ENCODE results near the gene APH1B.
"Not testable (repeated sequence)": the region's sequence is repeated elsewhere in the genome, so short reads cannot be mapped to it uniquely, and the experiment has no call there.

APH1B gene

DNA sequence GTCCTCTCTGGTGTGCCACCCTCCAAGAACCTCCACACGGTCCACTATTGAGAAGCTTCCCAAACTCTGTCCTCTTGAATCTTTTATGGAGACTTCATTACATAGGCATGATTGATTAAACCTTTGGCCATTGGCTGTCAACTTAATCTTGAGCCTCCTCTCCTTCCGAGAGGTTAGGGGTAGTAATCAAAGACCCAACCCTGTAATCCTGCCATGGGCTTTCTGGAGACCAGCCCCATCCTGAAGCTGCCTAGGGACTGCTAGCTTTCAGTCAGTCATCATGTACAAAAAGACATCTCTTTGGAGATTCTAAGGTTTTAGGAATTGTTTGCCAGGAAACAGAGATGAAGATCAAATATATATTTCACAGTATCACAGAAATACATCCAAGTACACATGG lies 37.0 kb downstream of the APH1B start:
- no peak overlapping the region for H2AFZ ChIP-seq
- H3K4me3 ChIP-seq (ENCODE audit: low read depth, low read length), result no peak overlapping the region
- no peaks in the 10 kb centered on the region for H3K79me2 ChIP-seq
- no peak overlapping the region for H3K9ac ChIP-seq
- H3K27me3 ChIP-seq (ENCODE audit: control insufficient read depth, insufficient read depth, low read length), result no peaks in the 10 kb centered on the region
- no peaks in the 10 kb centered on the region for H3K9me3 ChIP-seq (ENCODE audit: control insufficient read depth, low read length)
- no peak overlapping the region for H3K27ac ChIP-seq
- H3K4me1 ChIP-seq, result no peaks in the 10 kb centered on the region
- no peak overlapping the region for H3K4me2 ChIP-seq (ENCODE audit: low read length)
- TF ChIP-seq, protein P1, sequence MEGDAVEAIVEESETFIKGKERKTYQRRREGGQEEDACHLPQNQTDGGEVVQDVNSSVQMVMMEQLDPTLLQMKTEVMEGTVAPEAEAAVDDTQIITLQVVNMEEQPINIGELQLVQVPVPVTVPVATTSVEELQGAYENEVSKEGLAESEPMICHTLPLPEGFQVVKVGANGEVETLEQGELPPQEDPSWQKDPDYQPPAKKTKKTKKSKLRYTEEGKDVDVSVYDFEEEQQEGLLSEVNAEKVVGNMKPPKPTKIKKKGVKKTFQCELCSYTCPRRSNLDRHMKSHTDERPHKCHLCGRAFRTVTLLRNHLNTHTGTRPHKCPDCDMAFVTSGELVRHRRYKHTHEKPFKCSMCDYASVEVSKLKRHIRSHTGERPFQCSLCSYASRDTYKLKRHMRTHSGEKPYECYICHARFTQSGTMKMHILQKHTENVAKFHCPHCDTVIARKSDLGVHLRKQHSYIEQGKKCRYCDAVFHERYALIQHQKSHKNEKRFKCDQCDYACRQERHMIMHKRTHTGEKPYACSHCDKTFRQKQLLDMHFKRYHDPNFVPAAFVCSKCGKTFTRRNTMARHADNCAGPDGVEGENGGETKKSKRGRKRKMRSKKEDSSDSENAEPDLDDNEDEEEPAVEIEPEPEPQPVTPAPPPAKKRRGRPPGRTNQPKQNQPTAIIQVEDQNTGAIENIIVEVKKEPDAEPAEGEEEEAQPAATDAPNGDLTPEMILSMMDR (IDR thresholded peaks at IDR 0.05), result no peak
- H3K36me3 ChIP-seq (ENCODE audit: control insufficient read depth, insufficient read depth, low read length), result no peaks in the 10 kb centered on the region

DNA sequence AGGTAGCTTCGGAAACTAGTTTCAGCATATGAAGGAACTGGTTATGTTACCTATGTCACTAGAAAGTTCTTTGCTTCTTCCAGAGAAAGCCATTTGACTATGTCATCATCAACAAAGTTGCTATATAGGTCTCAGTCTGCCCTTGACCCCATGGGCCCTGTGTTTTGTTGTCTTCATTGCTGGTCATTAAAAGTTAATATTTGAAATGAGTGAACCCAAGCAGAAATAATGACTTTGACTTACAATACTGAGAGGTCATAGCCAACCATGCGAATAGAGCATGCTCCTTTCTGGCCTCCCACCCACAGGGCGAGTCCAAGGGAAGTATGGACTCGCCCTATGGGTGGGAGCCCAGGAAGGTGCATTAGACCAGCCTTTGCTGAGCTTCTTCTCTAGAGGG lies 40.9 kb downstream of the APH1B start:
- Histone ChIP-seq H3K9ac (no peak overlapping the region), H3K9me3 (ENCODE audit: control insufficient read depth, low read length) (no peaks in the 10 kb centered on the region), H3K27me3 (ENCODE audit: control insufficient read depth, insufficient read depth, low read length) (no peaks in the 10 kb centered on the region), H2AFZ (no peak overlapping the region), H3K36me3 (ENCODE audit: control insufficient read depth, insufficient read depth, low read length) (no peaks in the 10 kb centered on the region), H3K27ac (no peak overlapping the region), H3K4me2 (ENCODE audit: low read length) (no peak overlapping the region), H3K79me2 (no peaks in the 10 kb centered on the region), H3K4me1 (no peaks in the 10 kb centered on the region), H3K4me3 (ENCODE audit: low read depth, low read length) (no peak overlapping the region)
- TF ChIP-seq, protein P1 (IDR thresholded peaks at IDR 0.05), result no peak

DNA sequence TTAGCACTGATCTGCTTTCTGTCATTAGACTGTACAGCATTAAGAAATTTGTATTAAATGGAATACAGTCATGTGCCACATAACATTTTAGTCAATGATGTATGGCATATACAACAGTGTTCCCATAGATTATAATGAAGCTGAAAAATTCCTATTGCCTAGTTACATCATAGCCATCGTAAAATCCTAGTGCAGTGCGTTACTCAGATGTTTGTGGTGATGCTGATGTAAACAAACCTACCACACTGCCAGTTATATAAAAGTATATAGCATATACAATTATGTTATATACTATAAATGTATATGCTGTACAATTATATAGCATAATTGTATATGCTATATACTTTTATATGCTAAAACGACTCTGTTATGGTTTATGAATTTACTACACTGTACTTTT lies 41.7 kb downstream of the APH1B start:
- TF ChIP-seq, protein P1 (IDR thresholded peaks at IDR 0.05), result no peak
- Histone ChIP-seq H2AFZ (no peak overlapping the region), H3K79me2 (no peaks in the 10 kb centered on the region), H3K9ac (no peak overlapping the region), H3K4me1 (no peaks in the 10 kb centered on the region), H3K4me2 (ENCODE audit: low read length) (no peak overlapping the region), H3K27ac (no peak overlapping the region), H3K27me3 (ENCODE audit: control insufficient read depth, insufficient read depth, low read length) (no peaks in the 10 kb centered on the region), H3K9me3 (ENCODE audit: control insufficient read depth, low read length) (no peaks in the 10 kb centered on the region), H3K36me3 (ENCODE audit: control insufficient read depth, insufficient read depth, low read length) (no peaks in the 10 kb centered on the region), H3K4me3 (ENCODE audit: low read depth, low read length) (no peak overlapping the region)

DNA sequence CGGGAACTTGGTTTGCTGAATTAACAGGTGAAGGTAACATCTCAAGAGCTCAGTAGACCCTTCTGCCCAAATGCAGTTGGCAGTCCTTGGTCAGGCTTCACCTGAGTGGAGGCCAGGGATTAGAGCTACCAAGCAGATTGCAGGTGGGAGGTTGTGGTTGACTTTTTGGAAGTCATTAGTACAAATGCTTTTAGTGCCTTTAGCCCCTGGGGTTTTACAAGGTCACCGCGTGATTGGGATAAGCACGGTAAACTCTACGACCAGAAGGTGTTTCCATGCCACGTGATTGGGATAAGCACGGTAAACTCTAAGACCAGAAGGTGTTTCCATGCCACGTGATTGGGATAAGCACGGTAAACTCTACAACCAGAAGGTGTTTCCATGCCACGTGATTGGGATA lies 43.0 kb downstream of the APH1B start:
- H3K27ac ChIP-seq; H3K4me2 ChIP-seq (ENCODE audit: low read length); H3K79me2 ChIP-seq; H3K27me3 ChIP-seq (ENCODE audit: control insufficient read depth, insufficient read depth, low read length); H3K36me3 ChIP-seq (ENCODE audit: control insufficient read depth, insufficient read depth, low read length); H3K9ac ChIP-seq; H3K9me3 ChIP-seq (ENCODE audit: control insufficient read depth, low read length); H2AFZ ChIP-seq; H3K4me3 ChIP-seq (ENCODE audit: low read depth, low read length); H3K4me1 ChIP-seq: not testable (repeated sequence)

DNA sequence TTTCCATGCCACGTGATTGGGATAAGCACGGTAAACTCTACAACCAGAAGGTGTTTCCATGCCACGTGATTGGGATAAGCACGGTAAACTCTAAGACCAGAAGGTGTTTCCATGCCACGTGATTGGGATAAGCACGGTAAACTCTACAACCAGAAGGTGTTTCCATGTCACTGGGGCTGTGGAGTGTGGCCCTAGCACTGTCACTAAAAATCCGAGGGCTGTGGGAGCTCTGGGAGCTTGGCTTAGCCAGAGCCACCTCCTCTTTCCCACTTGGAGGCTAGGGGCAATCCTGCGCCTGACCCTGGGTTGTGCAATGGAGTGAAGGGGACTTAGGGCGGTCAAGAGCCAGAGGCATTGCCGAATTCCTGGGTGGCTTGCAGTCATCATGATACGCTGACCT lies 43.6 kb downstream of the APH1B start:
- not testable (repeated sequence) for H3K36me3 ChIP-seq (ENCODE audit: control insufficient read depth, insufficient read depth, low read length); H3K9me3 ChIP-seq (ENCODE audit: control insufficient read depth, low read length); H2AFZ ChIP-seq; H3K4me1 ChIP-seq; H3K4me2 ChIP-seq (ENCODE audit: low read length); H3K27ac ChIP-seq; H3K79me2 ChIP-seq; H3K9ac ChIP-seq; H3K27me3 ChIP-seq (ENCODE audit: control insufficient read depth, insufficient read depth, low read length); H3K4me3 ChIP-seq (ENCODE audit: low read depth, low read length)

DNA sequence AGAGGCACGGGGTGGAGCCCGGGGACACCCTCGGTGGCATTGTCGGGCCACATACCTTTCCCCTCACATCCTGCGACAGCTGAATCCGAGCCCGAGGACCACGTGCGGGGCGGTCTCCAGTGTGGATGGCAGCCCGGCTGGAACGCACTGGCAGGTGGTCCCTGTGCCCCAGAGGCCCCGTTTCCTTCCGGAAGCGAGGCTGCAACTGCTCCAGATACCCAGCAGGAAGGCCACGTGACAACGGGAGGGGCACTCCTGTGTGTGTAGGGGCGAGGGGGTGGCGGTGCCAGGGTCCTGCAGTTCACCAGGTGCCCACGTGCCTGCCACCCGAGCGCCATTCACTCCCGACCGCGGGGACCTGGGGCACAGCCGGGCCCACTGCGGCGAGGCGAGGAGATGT lies 44.1 kb downstream of the APH1B start:
- Histone ChIP-seq H3K4me3 (ENCODE audit: low read depth, low read length) (no peak overlapping the region), H3K4me1 (no peaks in the 10 kb centered on the region), H2AFZ (no peak overlapping the region), H3K9ac (no peak overlapping the region), H3K9me3 (ENCODE audit: control insufficient read depth, low read length) (no peaks in the 10 kb centered on the region), H3K79me2 (no peaks in the 10 kb centered on the region), H3K4me2 (ENCODE audit: low read length) (no peak overlapping the region), H3K27me3 (ENCODE audit: control insufficient read depth, insufficient read depth, low read length) (no peaks in the 10 kb centered on the region), H3K36me3 (ENCODE audit: control insufficient read depth, insufficient read depth, low read length) (no peaks in the 10 kb centered on the region), H3K27ac (no peak overlapping the region)
- TF ChIP-seq, protein P1 (IDR thresholded peaks at IDR 0.05), result no peak

Data from parathyroid adenoma (tissue), 2 donors.